Gastrocnemius medialis (tissue), 4 donors: ENCODE results near the gene PIGL. TPM values are rescaled to one million over a fixed set of nuclear protein-coding genes. Genes with fewer than 3 reads are reported as not detected.
"Not testable (repeated sequence)": the region's sequence is repeated elsewhere in the genome, so short reads cannot be mapped to it uniquely, and the experiment has no call there.

ENCODE experiments used
- ATAC-seq, 2 donors: fragments of 150-250 bp; one replicate each; pipeline ENCODE4 v1.9.1; 2016
- DNase-seq, 2 donors: peaks; one replicate each; pipeline ENCODE4 v3.0.0-alpha.2; 2019
- H3K27ac ChIP-seq, 4 donors: fragments of 200-600 bp; sonication (generic); 1 replicate in 1 of 4; 2 replicates in 3 of 4; pipeline ENCODE4 v1.5.1; 2016 to 2018; ENCODE audit warnings: mild to moderate bottlenecking in 2 of 4, moderate library complexity in 1 of 4
- H3K27me3 ChIP-seq, 3 donors: fragments of 200-600 bp; sonication (generic) in 2 of 3; 1 replicate in 1 of 3; 2 replicates in 2 of 3; pipeline versions ENCODE4 v1.5.1 to v1.6.0; 2016 to 2019; ENCODE audit warnings: mild to moderate bottlenecking in 1 of 3, moderate library complexity in 1 of 3
- H3K36me3 ChIP-seq, 2 donors: fragments of 200-600 bp; sonication (generic) in 1 of 2; one replicate each; pipeline ENCODE4 v1.5.1; 2017 to 2018
- H3K4me1 ChIP-seq, 2 donors: fragments of 200-600 bp; sonication (generic) in 1 of 2; one replicate each; pipeline ENCODE4 v1.5.1; 2016 to 2017; ENCODE audit warnings: mild to moderate bottlenecking in 2 of 2
- H3K4me3 ChIP-seq, 4 donors: fragments of 200-600 bp; sonication (generic) in 3 of 4; 1 replicate in 1 of 4; 2 replicates in 3 of 4; pipeline ENCODE4 v1.5.1; 2016 to 2019; ENCODE audit warnings: mild to moderate bottlenecking in 2 of 4
- H3K9me3 ChIP-seq, 3 donors: fragments of 200-600 bp; sonication (generic) in 2 of 3; 1 replicate in 1 of 3; 2 replicates in 2 of 3; pipeline ENCODE4 v1.5.1; 2016 to 2019
- POLR2A ChIP-seq, 2 donors: fragments of 450-650 bp; IDR thresholded peaks; one replicate each; pipeline ENCODE4 v1.6.1; 2017; ENCODE audit warnings: antibody characterized with exemption in 2 of 2, mild to moderate bottlenecking in 2 of 2, moderate library complexity in 2 of 2
- in situ Hi-C, 4 donors: fragments of 200-750 bp; cut with MboI; loops; one replicate each; pipeline versions ENCODE4 v1.15.0 to v1.8.0; 2017; ENCODE audit warnings: low sequenced_read_pairs in 4 of 4
- intact Hi-C: fragments of 100-400 bp; cut with DNase I; formaldehyde crosslinking; loops from one replicate; pipeline ENCODE4 v1.15.1; 2023; ENCODE audit warnings: low total_unique reads
- total RNA-seq, 4 donors: library from RNA; depleted of rRNA; stranded (reverse); fragments of >200 nt; gene quantifications; one replicate each; pipeline versions ENCODE4 v1.1.0 to v1.2.3, GENCODE V29; 2016
- TF ChIP-seq, protein P1 (sequence below), 5 experiments: fragments of 450-650 bp in 3 of 5; fragments of 200-600 bp in 2 of 5; sonication (generic) in 2 of 5; IDR thresholded peaks in 4 of 5; conservative IDR thresholded peaks in 1 of 5; 1 replicate in 4 of 5; 2 replicates in 1 of 5; pipeline ENCODE4 v1.5.1; 2016 to 2019; ENCODE audit warnings: antibody characterized with exemption in 5 of 5, mild to moderate bottlenecking in 3 of 5, moderate library complexity in 3 of 5

Gene PIGL
- total RNA-seq, 4 donors from 2014 or later, result 6.2 to 7.4 (median 7.0) TPM

DNA sequence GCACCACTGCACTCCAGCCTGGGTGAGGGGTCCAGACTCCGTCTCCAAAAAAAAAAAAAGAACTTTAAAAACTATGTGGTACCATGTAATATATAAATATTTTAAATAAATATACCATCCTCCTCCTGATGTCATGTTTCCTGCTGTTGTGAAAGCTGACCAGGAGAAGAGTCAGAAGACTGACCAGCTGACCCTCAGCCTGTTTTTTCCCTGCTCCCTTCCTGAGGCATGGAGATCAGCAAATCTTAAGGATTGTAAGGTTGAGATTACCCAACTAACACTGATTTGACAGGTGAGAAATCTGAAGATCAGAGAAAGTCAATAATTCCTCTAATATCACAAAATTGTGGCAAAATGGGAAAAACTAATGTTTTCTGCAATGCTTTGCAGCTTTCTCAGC, 19.7 kb upstream of the PIGL start:
- DNase-seq (no peak), ATAC-seq (no peak)
- peak overlapping the region in 1 of 4 donors; percentile 29 for H3K27ac ChIP-seq
- H3K9me3 ChIP-seq, result no peaks in the 10 kb centered on the region
- no peaks in the 10 kb centered on the region for H3K27me3 ChIP-seq
- intact Hi-C loops (no loop called here), in situ Hi-C loops (no loop called here)
- TF ChIP-seq, protein P1, sequence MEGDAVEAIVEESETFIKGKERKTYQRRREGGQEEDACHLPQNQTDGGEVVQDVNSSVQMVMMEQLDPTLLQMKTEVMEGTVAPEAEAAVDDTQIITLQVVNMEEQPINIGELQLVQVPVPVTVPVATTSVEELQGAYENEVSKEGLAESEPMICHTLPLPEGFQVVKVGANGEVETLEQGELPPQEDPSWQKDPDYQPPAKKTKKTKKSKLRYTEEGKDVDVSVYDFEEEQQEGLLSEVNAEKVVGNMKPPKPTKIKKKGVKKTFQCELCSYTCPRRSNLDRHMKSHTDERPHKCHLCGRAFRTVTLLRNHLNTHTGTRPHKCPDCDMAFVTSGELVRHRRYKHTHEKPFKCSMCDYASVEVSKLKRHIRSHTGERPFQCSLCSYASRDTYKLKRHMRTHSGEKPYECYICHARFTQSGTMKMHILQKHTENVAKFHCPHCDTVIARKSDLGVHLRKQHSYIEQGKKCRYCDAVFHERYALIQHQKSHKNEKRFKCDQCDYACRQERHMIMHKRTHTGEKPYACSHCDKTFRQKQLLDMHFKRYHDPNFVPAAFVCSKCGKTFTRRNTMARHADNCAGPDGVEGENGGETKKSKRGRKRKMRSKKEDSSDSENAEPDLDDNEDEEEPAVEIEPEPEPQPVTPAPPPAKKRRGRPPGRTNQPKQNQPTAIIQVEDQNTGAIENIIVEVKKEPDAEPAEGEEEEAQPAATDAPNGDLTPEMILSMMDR (IDR thresholded peaks at IDR 0.05 in 4 of 5, conservative IDR thresholded peaks at IDR 0.05 in 1 of 5), result no peak
- TF ChIP-seq POLR2A (IDR thresholded peaks at IDR 0.05), result no peak
- H3K36me3 ChIP-seq, result peaks cover 0 to 13% of the 10 kb centered on the region in 2 donors
- H3K4me1 ChIP-seq, result peaks cover 34 to 38% of the 10 kb centered on the region in 2 donors
- H3K4me3 ChIP-seq, result no peak overlapping the region

DNA sequence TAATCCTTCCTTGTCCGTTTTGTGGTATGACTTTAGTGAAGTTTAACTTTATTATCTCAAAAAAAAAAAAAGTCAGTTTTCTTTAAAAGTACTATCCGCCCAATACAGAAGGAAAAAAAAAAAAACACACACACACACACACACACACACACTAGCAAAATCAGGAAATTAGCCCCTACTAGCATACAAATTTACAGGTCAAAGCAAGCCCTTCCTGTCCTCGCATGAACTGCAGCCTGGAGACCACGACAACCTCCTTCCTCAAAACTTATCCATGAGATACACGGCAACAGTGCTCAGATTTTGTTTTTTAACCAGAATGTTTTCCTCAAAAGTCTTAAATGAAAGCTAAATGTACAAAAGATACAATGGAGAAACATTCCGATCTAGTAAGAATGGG, 17.9 kb upstream of the PIGL start:
- Histone ChIP-seq H3K36me3 (peaks cover 0 to 3% of the 10 kb centered on the region in 2 donors), H3K9me3 (no peaks in the 10 kb centered on the region), H3K27me3 (no peaks in the 10 kb centered on the region), H3K4me1 (peaks cover 51 to 55% of the 10 kb centered on the region in 2 donors), H3K4me3 (peak overlapping the region in 1 of 4 donors; percentile 16), H3K27ac (peak overlapping the region; percentile 45 to 80 (median 56))
- DNase-seq (no peak), ATAC-seq (no peak)
- in situ Hi-C loops, result no loop called here
- intact Hi-C loops, result no loop called here
- no peak for TF ChIP-seq POLR2A (IDR thresholded peaks at IDR 0.05)
- TF ChIP-seq, protein P1 (IDR thresholded peaks at IDR 0.05 in 4 of 5, conservative IDR thresholded peaks at IDR 0.05 in 1 of 5), result no peak

DNA sequence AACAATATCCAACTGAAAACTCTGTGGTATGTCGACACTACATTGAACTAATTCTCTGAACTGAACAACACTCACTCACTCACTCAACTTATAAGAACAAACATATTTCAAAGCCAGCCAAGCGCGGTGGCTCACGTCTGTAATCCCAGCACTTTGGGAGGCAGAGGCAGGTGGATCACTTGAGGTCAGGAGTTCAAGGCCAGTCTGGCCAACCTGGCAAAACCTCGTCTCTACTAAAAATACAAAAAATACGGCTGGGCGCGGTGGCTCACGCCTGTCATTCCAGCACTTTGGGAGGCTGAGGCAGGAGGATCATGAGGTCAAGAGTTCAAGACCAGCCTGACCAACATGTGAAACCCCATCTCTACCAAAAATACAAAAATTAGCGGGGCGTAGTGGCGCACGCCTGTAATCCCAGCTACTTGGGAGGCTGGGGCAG, 15.3 kb upstream of the PIGL start:
- DNase-seq, H3K4me3 ChIP-seq, in situ Hi-C loops, H3K36me3 ChIP-seq, intact Hi-C loops, H3K27me3 ChIP-seq, H3K9me3 ChIP-seq: not testable (repeated sequence)
- Histone ChIP-seq H3K27ac (peak overlapping the region; percentile 69 to 80 (median 78)), H3K4me1 (peaks cover 67 to 73% of the 10 kb centered on the region in 2 donors)
- ATAC-seq, result peak in 1 of 2 donors; percentile 70

DNA sequence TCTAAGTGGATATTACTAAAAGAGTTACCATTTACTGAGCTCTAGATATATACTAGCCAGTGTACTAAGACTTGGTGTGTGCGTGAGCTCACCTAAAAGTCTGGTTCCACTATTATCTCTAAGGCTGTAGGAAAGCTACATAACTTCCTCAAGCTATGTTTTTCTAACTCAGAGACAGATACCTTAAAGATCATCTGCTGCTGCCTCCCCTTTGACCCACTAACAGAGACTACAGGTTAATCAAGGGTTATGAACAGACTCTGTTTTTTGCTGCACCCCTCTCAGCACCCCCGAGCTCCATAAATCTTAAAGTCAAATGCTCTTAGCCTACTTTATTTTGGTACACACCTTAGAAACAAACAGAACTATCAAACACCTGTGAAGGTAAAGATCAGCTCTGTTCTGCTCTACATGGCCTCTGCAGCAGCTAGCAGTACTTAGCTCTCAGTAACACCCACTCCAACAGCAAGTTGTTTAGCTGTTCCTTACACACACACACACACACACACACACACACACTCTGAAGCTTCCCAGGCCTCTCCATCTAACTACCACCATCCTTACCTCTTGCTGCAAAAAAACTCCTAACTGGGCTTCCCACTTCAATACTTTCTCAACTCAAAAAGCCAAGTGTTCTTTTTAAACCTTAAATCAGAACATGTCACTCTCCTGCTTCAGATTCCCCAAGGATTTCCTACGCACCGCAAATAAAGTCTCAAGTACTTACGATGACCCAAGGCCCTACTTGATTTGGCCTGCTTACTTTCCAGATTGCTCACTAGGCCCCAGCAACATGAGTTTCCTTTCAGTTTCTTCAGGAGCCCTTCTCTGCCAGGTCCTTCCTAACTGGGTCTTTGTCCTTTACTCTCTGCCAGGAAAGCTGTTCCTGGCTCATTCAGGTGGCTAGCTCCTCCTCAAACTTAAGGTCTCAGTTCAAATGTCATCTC, 14.2 kb upstream of the PIGL start:
- intact Hi-C loops, H3K27me3 ChIP-seq, in situ Hi-C loops, H3K9me3 ChIP-seq, H3K36me3 ChIP-seq: not testable (repeated sequence)
- DNase-seq, result peak in 1 of 2 donors; percentile 64
- ATAC-seq, result peak in 1 of 2 donors; percentile 55
- Histone ChIP-seq H3K4me1 (peaks cover 73 to 80% of the 10 kb centered on the region in 2 donors), H3K27ac (peak overlapping the region; percentile 69 to 80 (median 78)), H3K4me3 (peak overlapping the region in 2 of 4 donors; percentile 10 to 21)

DNA sequence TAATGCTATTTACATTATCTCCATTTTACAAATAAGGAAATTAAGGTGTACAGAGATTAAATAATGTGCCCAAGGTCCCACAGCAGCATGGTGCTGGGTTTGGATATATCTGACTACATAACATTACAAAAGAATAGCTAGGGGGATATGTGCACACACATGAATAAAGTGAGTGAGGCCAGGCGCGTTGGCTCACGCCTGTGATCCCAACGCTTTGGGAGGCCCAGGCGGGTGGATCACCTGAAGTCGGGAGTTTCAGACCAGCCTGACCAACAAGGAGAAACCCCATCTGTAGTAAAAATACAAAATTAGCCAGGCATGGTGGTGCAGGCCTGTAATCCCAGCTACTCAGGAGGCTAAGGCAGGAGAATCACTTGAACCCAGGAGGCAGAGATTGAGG, 12.2 kb upstream of the PIGL start:
- DNase-seq, in situ Hi-C loops, H3K27me3 ChIP-seq, ATAC-seq, H3K36me3 ChIP-seq, intact Hi-C loops, H3K4me3 ChIP-seq, H3K9me3 ChIP-seq: not testable (repeated sequence)
- Histone ChIP-seq H3K27ac (peak overlapping the region; percentile 39 to 80 (median 74)), H3K4me1 (peaks cover 68% of the 10 kb centered on the region in 2 donors)

DNA sequence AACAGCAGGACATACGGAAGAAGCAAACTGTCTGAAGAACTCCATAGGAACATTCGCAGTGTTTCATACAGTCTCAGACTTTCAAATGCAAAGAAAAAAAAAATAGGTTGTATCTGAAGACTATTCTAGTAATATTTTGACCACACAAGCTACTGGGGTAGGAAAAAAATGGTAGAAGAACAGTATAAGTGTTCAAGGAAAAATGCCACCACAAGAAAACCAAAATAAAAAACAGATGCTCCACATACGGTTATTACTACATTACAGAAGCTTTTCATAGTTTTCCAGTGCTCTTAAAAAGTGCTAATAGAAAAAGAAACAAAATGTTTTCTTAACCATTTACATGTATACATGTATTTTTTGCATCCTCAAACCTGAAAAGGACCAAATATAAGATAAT, 5.4 kb upstream of the PIGL start:
- no peak for DNase-seq
- intact Hi-C loops, result no loop called here
- no peak for ATAC-seq
- H3K27ac ChIP-seq, result no peak overlapping the region
- H3K9me3 ChIP-seq, result no peaks in the 10 kb centered on the region
- H3K27me3 ChIP-seq, result no peaks in the 10 kb centered on the region
- H3K36me3 ChIP-seq, result no peaks in the 10 kb centered on the region
- H3K4me3 ChIP-seq, result no peak overlapping the region
- in situ Hi-C loops, result no loop called here
- H3K4me1 ChIP-seq, result peaks cover 43 to 46% of the 10 kb centered on the region in 2 donors
- TF ChIP-seq, protein P1 (IDR thresholded peaks at IDR 0.05 in 4 of 5, conservative IDR thresholded peaks at IDR 0.05 in 1 of 5), result no peak
- TF ChIP-seq POLR2A (IDR thresholded peaks at IDR 0.05), result no peak
